Measurements from ENCODE around the gene MZB1.

The MZB1 gene

DNA sequence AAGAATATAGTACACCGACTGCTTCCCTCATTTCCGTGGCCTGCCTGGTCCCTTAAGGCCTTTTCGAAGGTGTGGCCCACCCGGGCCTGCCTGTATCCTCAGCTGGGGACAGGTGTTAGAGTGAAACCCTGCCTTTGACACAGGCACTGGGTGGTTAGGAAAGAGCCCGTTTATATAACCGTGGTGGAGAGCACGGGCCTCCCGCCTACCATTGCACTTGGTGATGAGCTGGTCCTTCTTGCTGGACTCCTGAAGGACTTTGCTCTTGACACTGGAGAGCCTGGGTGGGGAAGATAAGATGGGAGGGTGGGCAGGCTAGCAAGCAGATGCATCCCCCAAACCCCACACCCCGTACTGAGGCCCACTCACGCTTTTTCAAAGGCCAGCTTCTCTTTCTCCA, 11.8 kb upstream of the MZB1 start:
- TF ChIP-seq, protein P1, sequence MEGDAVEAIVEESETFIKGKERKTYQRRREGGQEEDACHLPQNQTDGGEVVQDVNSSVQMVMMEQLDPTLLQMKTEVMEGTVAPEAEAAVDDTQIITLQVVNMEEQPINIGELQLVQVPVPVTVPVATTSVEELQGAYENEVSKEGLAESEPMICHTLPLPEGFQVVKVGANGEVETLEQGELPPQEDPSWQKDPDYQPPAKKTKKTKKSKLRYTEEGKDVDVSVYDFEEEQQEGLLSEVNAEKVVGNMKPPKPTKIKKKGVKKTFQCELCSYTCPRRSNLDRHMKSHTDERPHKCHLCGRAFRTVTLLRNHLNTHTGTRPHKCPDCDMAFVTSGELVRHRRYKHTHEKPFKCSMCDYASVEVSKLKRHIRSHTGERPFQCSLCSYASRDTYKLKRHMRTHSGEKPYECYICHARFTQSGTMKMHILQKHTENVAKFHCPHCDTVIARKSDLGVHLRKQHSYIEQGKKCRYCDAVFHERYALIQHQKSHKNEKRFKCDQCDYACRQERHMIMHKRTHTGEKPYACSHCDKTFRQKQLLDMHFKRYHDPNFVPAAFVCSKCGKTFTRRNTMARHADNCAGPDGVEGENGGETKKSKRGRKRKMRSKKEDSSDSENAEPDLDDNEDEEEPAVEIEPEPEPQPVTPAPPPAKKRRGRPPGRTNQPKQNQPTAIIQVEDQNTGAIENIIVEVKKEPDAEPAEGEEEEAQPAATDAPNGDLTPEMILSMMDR (conservative IDR thresholded peaks at IDR 0.05), result no peak
- TF ChIP-seq ZFX (IDR thresholded peaks at IDR 0.05), result no peak
- no peak overlapping the region for H3K27ac ChIP-seq

DNA sequence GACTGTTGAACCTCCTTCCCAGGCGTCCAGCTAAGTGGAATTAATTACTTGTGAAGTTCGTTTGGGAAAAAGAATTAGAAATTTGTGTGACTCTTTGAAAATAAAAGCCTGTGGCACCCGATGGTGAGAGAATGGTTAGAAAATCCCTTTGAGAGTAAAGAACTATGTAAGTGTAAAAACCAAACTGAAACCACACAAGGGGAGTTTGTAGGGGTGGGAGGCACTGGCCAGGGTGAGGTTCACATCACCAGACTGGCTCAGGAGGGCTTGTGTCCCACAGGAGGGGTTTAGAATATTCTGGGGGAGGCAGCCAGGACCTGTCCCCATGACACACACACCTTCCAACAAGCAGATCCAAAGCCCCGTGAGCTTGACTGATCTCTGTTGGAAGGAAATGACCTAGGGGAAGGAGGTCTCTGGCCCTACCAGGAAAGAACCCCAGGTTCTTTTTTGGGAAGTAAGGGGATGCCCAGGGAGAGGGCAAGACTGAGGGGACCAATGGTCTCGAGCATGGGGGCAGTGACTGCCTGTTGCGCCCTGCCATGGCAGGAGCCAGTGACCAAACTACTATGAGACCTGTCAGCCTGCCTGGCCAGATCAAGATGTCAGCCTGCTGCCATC, 9.9 kb upstream of the MZB1 start:
- no peak overlapping the region for H3K27ac ChIP-seq
- TF ChIP-seq, protein P1 (conservative IDR thresholded peaks at IDR 0.05), result no peak

DNA sequence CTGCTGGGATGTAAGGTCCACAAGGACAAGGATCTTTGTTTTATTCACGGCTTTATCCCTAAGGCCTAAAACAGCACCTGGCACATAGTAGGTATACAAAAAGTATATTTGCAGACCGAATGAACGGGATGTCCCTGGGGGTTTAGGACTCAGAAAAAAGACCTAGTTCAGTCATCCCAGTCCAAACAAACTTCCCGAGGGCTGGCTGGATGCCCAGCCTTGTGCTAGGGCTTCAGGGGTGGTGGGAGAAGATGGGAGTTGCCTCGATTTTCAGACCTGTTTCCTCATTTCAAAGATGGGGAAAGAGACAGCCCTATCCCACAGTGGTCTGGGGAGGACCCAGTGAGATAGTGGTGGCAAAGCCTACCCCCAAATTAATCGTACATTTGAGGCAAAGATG, 8.2 kb upstream of the MZB1 start:
- TF ChIP-seq, protein P1 (conservative IDR thresholded peaks at IDR 0.05), result no peak
- no peak for TF ChIP-seq ZFX (IDR thresholded peaks at IDR 0.05)
- H3K27ac ChIP-seq, result no peak overlapping the region

DNA sequence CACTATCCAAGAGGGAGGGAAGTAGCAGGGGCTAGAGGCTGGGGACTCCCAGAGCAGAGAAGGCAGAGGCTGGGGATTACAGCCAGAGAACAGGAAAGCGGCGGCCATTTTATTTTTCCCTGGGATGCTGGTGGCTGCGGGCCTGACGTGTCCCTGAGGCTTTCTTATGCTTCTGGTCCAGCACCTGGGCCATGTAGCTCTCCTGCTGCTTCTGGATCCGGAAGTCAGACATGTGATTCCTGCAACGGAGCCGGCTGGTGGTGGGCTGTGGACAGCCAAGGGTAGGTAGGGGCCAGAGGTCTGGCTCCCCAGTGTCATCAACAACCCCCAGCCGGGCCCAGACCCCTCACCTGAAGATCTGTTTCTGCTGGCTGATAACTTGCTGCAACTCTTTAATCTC, 7.0 kb upstream of the MZB1 start:
- no peak overlapping the region for H3K27ac ChIP-seq
- TF ChIP-seq, protein P1 (conservative IDR thresholded peaks at IDR 0.05), result no peak
- no peak for TF ChIP-seq ZFX (IDR thresholded peaks at IDR 0.05)

DNA sequence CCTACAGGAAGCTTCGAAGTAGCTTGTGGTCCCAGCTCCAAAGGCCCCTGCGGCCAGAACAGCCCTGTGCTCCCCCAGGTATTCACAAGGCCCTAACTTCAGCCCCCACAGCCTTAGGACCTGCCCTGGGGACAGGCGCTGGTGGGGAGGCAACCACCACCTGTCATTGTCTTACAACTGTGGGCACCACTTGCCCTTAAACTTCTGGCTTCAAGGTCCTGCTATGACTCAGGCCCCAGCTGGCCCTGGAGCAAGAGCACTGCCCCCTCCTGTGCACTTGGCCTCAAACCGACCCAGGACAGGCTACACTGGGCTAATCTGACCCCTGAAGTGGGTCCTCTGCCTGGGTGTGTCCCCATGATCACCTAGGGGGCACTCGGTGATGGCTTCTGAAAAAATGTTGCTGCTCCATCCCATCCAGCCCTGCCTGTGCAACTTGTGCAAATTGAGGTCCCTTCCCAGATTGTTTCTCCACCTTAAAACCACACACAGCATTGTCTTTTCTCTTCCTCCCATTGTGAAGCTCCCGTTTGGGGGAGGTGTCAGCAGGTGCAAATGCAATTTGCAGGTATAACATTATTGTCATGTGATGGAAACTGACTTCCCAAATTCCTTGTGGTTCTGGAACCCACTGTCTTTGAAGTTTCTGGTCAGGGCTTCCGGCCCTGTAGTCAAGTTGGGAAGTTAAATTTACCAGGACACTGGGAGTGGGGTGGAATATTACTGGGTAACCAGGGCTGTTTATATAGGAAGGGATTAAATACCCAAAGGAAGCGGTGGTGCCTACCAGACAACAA, 6.3 kb upstream of the MZB1 start:
- no peak overlapping the region for H3K27ac ChIP-seq
- TF ChIP-seq, protein P1 (conservative IDR thresholded peaks at IDR 0.05), result no peak
- TF ChIP-seq ZFX (IDR thresholded peaks at IDR 0.05), result no peak

DNA sequence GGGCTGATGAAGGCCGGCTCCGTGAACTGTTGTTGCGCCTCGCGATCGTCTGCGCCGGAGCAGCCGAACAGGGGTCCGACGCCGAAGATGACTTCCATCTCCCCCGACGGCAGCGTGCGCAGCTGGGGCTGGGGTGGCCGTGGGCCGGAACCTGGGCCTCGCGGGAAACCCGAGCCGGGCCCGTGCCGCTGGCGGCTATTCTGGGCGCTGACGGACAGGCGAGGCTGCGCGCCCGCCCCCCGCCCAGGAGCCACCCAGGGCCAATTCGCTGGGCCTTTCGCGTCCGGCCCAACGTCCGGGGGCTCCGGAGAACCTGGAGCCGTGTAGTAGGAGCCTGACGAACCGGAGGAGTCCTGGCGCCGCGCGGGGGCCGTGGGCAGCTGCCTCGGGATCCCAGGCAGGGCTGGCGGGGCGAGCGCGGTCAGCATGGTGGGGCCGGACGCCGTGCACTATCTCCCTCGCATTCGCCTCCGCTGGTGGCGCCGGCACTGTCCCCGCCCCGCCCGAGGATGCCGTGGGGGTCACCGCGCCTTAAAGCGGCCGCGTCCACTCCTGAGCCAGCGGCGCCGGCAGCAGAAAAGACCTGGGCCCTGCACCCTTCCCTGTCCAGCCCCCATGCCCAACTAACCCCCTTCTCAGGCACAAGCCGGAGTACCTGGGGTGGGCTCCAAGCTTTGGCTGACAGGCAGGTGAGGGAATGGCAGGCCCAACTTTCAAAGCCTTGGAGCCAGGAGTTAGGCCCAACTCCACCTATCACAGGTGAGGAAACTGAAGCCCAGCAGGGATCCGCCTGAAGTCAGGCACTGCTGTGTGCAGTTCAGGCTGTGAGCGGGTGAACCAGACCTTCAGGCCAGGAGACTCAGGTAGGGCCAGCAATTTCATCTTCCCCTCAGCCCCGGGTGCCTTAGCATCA, 5.2 kb upstream of the MZB1 start, which contains the start of gene PROB1:
TSS of gene PROB1 (minus strand) at position 451 of the 913 bp plus-strand sequence. CDS start at position 428, 23 bp downstream.
- no peak within 1 kb of the TSS for H3K27ac ChIP-seq
- TF ChIP-seq ZFX (IDR thresholded peaks at IDR 0.05), result no peak
- TF ChIP-seq, protein P1 (conservative IDR thresholded peaks at IDR 0.05), result no peak

Data from C4-2B (cell line).